WTC11 (cell line): ENCODE results near the gene NCAM2.

Experiments
- CTCF ChIP-seq: fragments of 200-600 bp; IDR thresholded peaks from 2 replicates; pipeline ENCODE4 v1.8.0; 2022; ENCODE audit warnings: antibody characterized with exemption
- TF ChIP-seq, protein P1 (sequence below): sonication (generic); formaldehyde crosslinking; IDR thresholded peaks from 2 replicates; pipeline ENCODE4 v1.8.0; 2022; ENCODE audit warnings: mild to moderate bottlenecking, missing genetic modification reagents

- TF ChIP-seq CTCF = no peak
- TF ChIP-seq, protein P1, sequence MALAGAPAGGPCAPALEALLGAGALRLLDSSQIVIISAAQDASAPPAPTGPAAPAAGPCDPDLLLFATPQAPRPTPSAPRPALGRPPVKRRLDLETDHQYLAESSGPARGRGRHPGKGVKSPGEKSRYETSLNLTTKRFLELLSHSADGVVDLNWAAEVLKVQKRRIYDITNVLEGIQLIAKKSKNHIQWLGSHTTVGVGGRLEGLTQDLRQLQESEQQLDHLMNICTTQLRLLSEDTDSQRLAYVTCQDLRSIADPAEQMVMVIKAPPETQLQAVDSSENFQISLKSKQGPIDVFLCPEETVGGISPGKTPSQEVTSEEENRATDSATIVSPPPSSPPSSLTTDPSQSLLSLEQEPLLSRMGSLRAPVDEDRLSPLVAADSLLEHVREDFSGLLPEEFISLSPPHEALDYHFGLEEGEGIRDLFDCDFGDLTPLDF (CRISPR knock-in tag) = no peak
Measured at GRCh38 chr21:21268885-21269284, 270.7 kb downstream of the NCAM2 start.
